Stimulated activated CD4-positive, alpha-beta T cell treated with anti-CD3 and anti-CD28 coated beads, Interleukin-12 subunit alpha, Interleukin-12 subunit beta, amount 100 ng/mL, for 24 hours (primary cell): ENCODE results near the gene COCH.

Experiments used
- DNase-seq, 2 experiments: peaks; one replicate each; pipeline ENCODE4 v3.0.0-alpha.2; 2020; ENCODE audit warnings: low read depth in 2 of 2

Gene COCH

GRCh38 chr14:30874120-30874998, at the start of gene COCH:
TSS of gene COCH (plus strand) at chr14:30874559. CDS start at chr14:30874939, 380 bp downstream.
- DNase-seq, result no peak

- no peak for DNase-seq
Observed at GRCh38 chr14:30826070-30826469, 48.3 kb upstream of the COCH start.

- DNase-seq, result no peak
Observed at GRCh38 chr14:30829853-30830252, 44.5 kb upstream of the COCH start.

- no peak for DNase-seq
Observed at GRCh38 chr14:30834353-30834752, 40.0 kb upstream of the COCH start.

GRCh38 chr14:30838351-30838750, 36.0 kb upstream of the COCH start:
- no peak for DNase-seq

- no peak for DNase-seq
Observed at GRCh38 chr14:30840086-30840779, 34.1 kb upstream of the COCH start.

GRCh38 chr14:30842431-30842830, 31.9 kb upstream of the COCH start:
- no peak for DNase-seq

GRCh38 chr14:30848449-30849240, 25.7 kb upstream of the COCH start:
- no peak for DNase-seq

- no peak for DNase-seq
Observed at GRCh38 chr14:30849354-30849753, 25.0 kb upstream of the COCH start.

GRCh38 chr14:30849983-30850382, 24.4 kb upstream of the COCH start:
- no peak for DNase-seq

- no peak for DNase-seq
Observed at GRCh38 chr14:30853946-30854345, 20.4 kb upstream of the COCH start.

GRCh38 chr14:30854492-30854891, 19.9 kb upstream of the COCH start:
- DNase-seq, result no peak

- no peak for DNase-seq
Observed at GRCh38 chr14:30855345-30856037, 18.9 kb upstream of the COCH start.

GRCh38 chr14:30861200-30861599, 13.2 kb upstream of the COCH start:
- DNase-seq, result no peak

GRCh38 chr14:30864934-30865333, 9.4 kb upstream of the COCH start:
- DNase-seq, result no peak

- DNase-seq, result no peak
Observed at GRCh38 chr14:30868736-30869135, 5.6 kb upstream of the COCH start.

- DNase-seq, result no peak
Observed at GRCh38 chr14:30869551-30870155, 4.7 kb upstream of the COCH start.

GRCh38 chr14:30872602-30873001, 1.8 kb upstream of the COCH start:
- DNase-seq, result no peak

- no peak for DNase-seq
Observed at GRCh38 chr14:30873308-30874119, 845 bp upstream of the COCH start.

GRCh38 chr14:30874999-30875787, 834 bp downstream of the COCH start:
- DNase-seq, result no peak
